K562 (cell line): ENCODE measurements around the gene FAM83F. TPM values are rescaled to one million over a fixed set of nuclear protein-coding genes. Genes with fewer than 3 reads are reported as not detected.

ENCODE experiments used
- ATAC-seq: fragments of 200-7000 bp; cut with Tn5 transposase; 3 replicates; pipeline ENCODE4 v1.9.1; 2020; ENCODE audit warnings: moderate library complexity
- BruUV-seq: library from RNA; stranded (reverse); fragments of 400-500 nt; replicated peaks from 2 replicates; lab custom pipeline; 2021; lab: Mats Ljungman, UMichigan
- CTCF ChIA-PET: fragments of 300-600 bp; formaldehyde crosslinking; extraction: SDS; loops from one replicate; lab custom pipeline; 2021; ENCODE audit warnings: low intra/inter-chr PET ratio; lab: Yijun Ruan, JAX
- POLR2A ChIA-PET: fragments of 300-600, 350-650 bp; sonication (Branson Sonifier 250); formaldehyde crosslinking; extraction: SDS; loops from one replicate; lab custom pipeline; 2021; ENCODE audit warnings: antibody characterized with exemption, inconsistent platforms; lab: Yijun Ruan, JAX
- DNase-seq, 4 experiments: peaks; one replicate each; pipeline versions ENCODE4 v3.0.0 to v3.0.0-alpha.2; 2011 to 2018; ENCODE audit warnings: low spot score in 3 of 4, mixed read lengths in 3 of 4; ENCODE audit errors: extremely low read depth in 1 of 4
- FAIRE-seq: peaks from 2 replicates; lab custom pipeline; 2011; peaks lifted over from hg19 to GRCh38; lab: Jason Lieb, UNC
- H2AFZ ChIP-seq: 2 replicates; pipeline ENCODE4 v1.6.0; 2011; ENCODE audit warnings: low read depth, low read length, control low read depth, inconsistent platforms
- H3K27ac ChIP-seq: fragments of 200-600 bp; 3 replicates; pipeline ENCODE4 v1.8.0; 2011; ENCODE audit warnings: low read depth, mild to moderate bottlenecking, control low read depth, inconsistent platforms, low read length, moderate library complexity, mixed read lengths; ENCODE audit errors: extremely low read depth
- H3K27me3 ChIP-seq, 2 experiments: fragments of 300-600 bp in 1 of 2; 2 replicates in 1 of 2; 3 replicates in 1 of 2; pipeline versions ENCODE4 v1.6.0 to v1.8.0; 2011; ENCODE audit warnings: inconsistent platforms in 2 of 2, low read length in 2 of 2, mild to moderate bottlenecking in 1 of 2, mixed read lengths in 1 of 2, moderate library complexity in 1 of 2; ENCODE audit not compliant: control insufficient read depth in 2 of 2, insufficient read depth in 2 of 2
- H3K36me3 ChIP-seq: fragments of 300-600 bp; 3 replicates; pipeline ENCODE4 v1.8.0; 2011; ENCODE audit warnings: mild to moderate bottlenecking, low read length, inconsistent platforms; ENCODE audit not compliant: control insufficient read depth, insufficient read depth
- H3K4me1 ChIP-seq, 2 experiments: fragments of 200-600 bp in 1 of 2; replicated peaks in 1 of 2; 2 replicates in 1 of 2; 3 replicates in 1 of 2; pipeline versions ENCODE4 v1.5.1 to v1.8.0; 2011; ENCODE audit warnings: inconsistent platforms in 2 of 2, low read length in 2 of 2, mild to moderate bottlenecking in 1 of 2, mixed read lengths in 1 of 2, moderate library complexity in 1 of 2; ENCODE audit not compliant: control insufficient read depth in 2 of 2, insufficient read depth in 2 of 2
- H3K4me2 ChIP-seq: 2 replicates; pipeline ENCODE4 v1.6.1; 2011; ENCODE audit warnings: low read length, control low read depth, inconsistent platforms, mixed read lengths; ENCODE audit not compliant: insufficient read depth
- H3K4me3 ChIP-seq: fragments of 200-600 bp; sonication (generic), shearing (Covaris generic); 2 replicates; pipeline ENCODE4 v1.5.1; 2016; ENCODE audit warnings: control low read depth, inconsistent platforms
- H3K79me2 ChIP-seq: fragments of 200-600 bp; 3 replicates; pipeline ENCODE4 v1.8.0; 2011; ENCODE audit warnings: low read length, inconsistent platforms; ENCODE audit not compliant: control insufficient read depth, insufficient read depth
- H3K9ac ChIP-seq, 2 experiments: 2 replicates each; pipeline versions ENCODE4 v1.6.0 to v1.6.1; 2011; ENCODE audit warnings: low read depth in 2 of 2, low read length in 2 of 2, control low read depth in 1 of 2, inconsistent platforms in 1 of 2, mild to moderate bottlenecking in 1 of 2, mixed read lengths in 1 of 2; ENCODE audit not compliant: insufficient read depth in 1 of 2
- H3K9me1 ChIP-seq: one replicate; pipeline ENCODE4 v1.6.0; 2011; ENCODE audit warnings: inconsistent platforms, mild to moderate bottlenecking, low read length, moderate library complexity; ENCODE audit not compliant: control insufficient read depth, insufficient read depth
- H3K9me3 ChIP-seq: replicated peaks from 2 replicates; pipeline ENCODE4 v1.5.1; 2011; ENCODE audit warnings: low read depth, low read length, inconsistent platforms; ENCODE audit not compliant: control insufficient read depth, insufficient read depth
- H4K20me1 ChIP-seq: replicated peaks from 2 replicates; pipeline ENCODE4 v1.6.1; 2011; ENCODE audit warnings: low read length, inconsistent platforms, mixed read lengths; ENCODE audit not compliant: control insufficient read depth, insufficient read depth
- FOXA3 ChIP-seq, 2 experiments: fragments of 450-650 bp in 1 of 2; sonication (generic) in 1 of 2; formaldehyde crosslinking; IDR thresholded peaks in 1 of 2; conservative IDR thresholded peaks in 1 of 2; 2 replicates each; pipeline versions ENCODE4 v1.4.0 to v1.8.0; 2020 to 2022; ENCODE audit warnings: mild to moderate bottlenecking in 2 of 2, missing genetic modification reagents in 1 of 2
- WGBS: fragments of 100-300 bp; shearing (Covaris generic); methylation state at CpG from one replicate; pipeline ENCODE4 v1.1.6; 2016; ENCODE audit warnings: low coverage, mixed read lengths; ENCODE audit not compliant: insufficient coverage; ENCODE audit errors: missing lambda C conversion rate; 5-methylcytosine and 5-hydroxymethylcytosine counted together
- in situ Hi-C: fragments of 300-500 bp; cut with MboI; formaldehyde crosslinking; loops from 4 replicates; pipeline ENCODE4 v1.15.0; 2018; ENCODE audit warnings: inconsistent platforms, mixed read lengths
- intact Hi-C: fragments of 100-400 bp; cut with micrococcal nuclease; formaldehyde crosslinking; loops from 2 replicates; pipeline ENCODE4 v1.14.2; 2022
- polyA plus RNA-seq, 8 experiments: library from polyadenylated mRNA; depleted of rRNA in 4 of 8; stranded (reverse) in 5 of 8; unstranded in 3 of 8; fragments of >200 nt; fragmentation: Nextera tagmentation in 2 of 8; fragmentation: Illumina TruSeq in 1 of 8; extraction: Ambion mirVana in 2 of 8; extraction: Trizol in 1 of 8; gene quantifications; 2 replicates each; pipeline versions ENCODE4 v1.2.1 to v1.2.3, GENCODE V29; 2011 to 2014; ENCODE audit warnings: inconsistent platforms in 1 of 8, missing spikeins in 1 of 8
- total RNA-seq, 7 experiments: library from RNA; depleted of rRNA in 6 of 7; stranded (reverse); fragments of >200 nt in 6 of 7; fragmentation: Illumina TruSeq in 2 of 7; extraction: Trizol in 2 of 7; gene quantifications; 2 replicates each; pipeline versions ENCODE4 v1.2.1 to v1.2.3, GENCODE V29; 2011 to 2021; ENCODE audit warnings: low replicate concordance in 1 of 7
- TF ChIP-seq, protein P1 (sequence below): fragments of 250-450 bp; sonication (Bioruptor Pico); IDR thresholded peaks from 2 replicates; pipeline ENCODE4 v1.8.0; 2022; ENCODE audit warnings: inconsistent platforms, mild to moderate bottlenecking, moderate library complexity, borderline replicate concordance
- TF ChIP-seq, protein P2 (sequence below): sonication (generic); formaldehyde crosslinking; IDR thresholded peaks from 2 replicates; pipeline ENCODE4 v1.9.0; 2022; ENCODE audit warnings: mild to moderate bottlenecking, missing genetic modification reagents

FAM83F gene
- total and polyA plus RNA-seq, 9 of the 15 experiments (the other 6 are each of a cell fraction or from before 2014, with no cell fraction given), result under 0.01 to 0.13 (median 0.04) TPM; not detected in 1

DNA sequence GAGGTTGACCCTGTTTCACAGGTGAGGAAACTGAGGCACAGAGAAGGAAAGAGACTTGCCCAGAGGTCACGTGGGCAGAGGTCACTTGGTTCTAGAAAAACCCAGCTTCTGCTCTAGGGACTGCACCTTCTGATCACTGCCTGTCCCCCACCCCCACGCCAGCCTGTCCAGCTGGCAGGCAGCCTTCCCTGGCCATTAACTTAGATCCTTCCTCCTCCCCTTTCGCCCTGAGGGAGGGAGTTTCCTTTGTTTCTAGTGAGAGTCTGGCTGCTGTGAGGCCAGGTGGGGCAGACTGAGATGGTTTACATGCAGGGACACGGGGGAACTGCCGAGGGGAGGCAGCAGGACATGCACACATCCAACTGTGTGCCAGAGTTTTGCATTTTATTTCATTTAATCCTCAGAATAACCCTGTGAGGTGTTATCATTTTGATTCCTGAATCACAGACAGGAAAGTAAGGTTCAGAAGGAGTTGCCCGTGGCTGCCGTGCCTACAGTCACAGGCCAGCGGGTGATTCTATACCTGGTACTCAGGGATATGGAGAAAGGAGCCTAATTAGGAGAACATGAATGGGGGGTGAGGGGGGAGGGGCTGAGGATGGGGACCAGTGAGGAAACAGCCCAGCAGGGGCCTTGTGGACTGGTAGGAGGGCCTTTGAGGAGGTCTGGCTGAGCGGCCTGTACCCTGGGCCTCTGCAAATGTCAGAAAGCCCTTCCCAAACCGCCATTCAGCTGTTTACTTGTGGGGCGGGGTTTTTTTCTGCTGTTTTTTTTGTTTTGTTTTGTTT, 3.4 kb downstream of the FAM83F start:
- no peak overlapping the region for H3K4me2 ChIP-seq
- H3K27ac ChIP-seq, result no peak overlapping the region
- CTCF ChIA-PET, result no interaction called here
- no peaks in the 10 kb centered on the region for H4K20me1 ChIP-seq
- H3K36me3 ChIP-seq, result no peaks in the 10 kb centered on the region
- peak in 1 of 2 experiments; percentile 75; a peak in 1 of 4 replicates for TF ChIP-seq FOXA3 (CRISPR knock-in tag; conservative IDR thresholded peaks at IDR 0.05 in 1 of 2, IDR thresholded peaks at IDR 0.05 in 1 of 2)
- TF ChIP-seq, protein P1, sequence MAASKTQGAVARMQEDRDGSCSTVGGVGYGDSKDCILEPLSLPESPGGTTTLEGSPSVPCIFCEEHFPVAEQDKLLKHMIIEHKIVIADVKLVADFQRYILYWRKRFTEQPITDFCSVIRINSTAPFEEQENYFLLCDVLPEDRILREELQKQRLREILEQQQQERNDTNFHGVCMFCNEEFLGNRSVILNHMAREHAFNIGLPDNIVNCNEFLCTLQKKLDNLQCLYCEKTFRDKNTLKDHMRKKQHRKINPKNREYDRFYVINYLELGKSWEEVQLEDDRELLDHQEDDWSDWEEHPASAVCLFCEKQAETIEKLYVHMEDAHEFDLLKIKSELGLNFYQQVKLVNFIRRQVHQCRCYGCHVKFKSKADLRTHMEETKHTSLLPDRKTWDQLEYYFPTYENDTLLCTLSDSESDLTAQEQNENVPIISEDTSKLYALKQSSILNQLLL (CRISPR knock-in tag), result no peak
- TF ChIP-seq, protein P2, sequence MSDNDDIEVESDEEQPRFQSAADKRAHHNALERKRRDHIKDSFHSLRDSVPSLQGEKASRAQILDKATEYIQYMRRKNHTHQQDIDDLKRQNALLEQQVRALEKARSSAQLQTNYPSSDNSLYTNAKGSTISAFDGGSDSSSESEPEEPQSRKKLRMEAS (CRISPR knock-in tag), result 0 out of 2 replicates have a peak, but pooled peaks have one; percentile 10
- TF ChIP-seq, all 486 proteins: peak for 2
- Histone ChIP-seq H3K4me3 (no peak overlapping the region), H2AFZ (peak overlapping the region; percentile 37; the same call in 1 of the 2 replicates), H3K9me3 (no peaks in the 10 kb centered on the region), H3K9ac (peak overlapping the region in 1 of 2 experiments; percentile 64; a peak in 2 of 4 replicates), H3K4me1 (peaks cover 49 to 62% of the 10 kb centered on the region in 2 experiments), H3K27me3 (no peaks in the 10 kb centered on the region), H3K9me1 (no peaks in the 10 kb centered on the region), H3K79me2 (no peaks in the 10 kb centered on the region)
- ATAC-seq (no peak), FAIRE-seq (no peak), DNase-seq (no peak)
- POLR2A ChIA-PET, result interaction anchor here (1.2 to 1.5 kb wide), 2 partner anchors 13 to 27 kb away, joined by 3 to 6 read pairs; no protein-coding TSS in a partner anchor
- 73% methylated on average over 9 of the region's 11 CpGs for WGBS
- in situ Hi-C loops (no loop called here), intact Hi-C loops (loop anchor here (5.0 kb wide), 1 partner anchor 66 kb away; no protein-coding TSS in a partner anchor)
- BruUV-seq, result no TSS peak
